Esophagus squamous epithelium (tissue), 5 donors: ENCODE measurements around the gene RARB. TPM values are rescaled to one million over a fixed set of nuclear protein-coding genes. Genes with fewer than 3 reads are reported as not detected.

Source experiments
- DNase-seq: peaks from one replicate; lab custom pipeline; 2025; lab: John Stamatoyannopoulos, UW
- H3K27ac ChIP-seq, 4 donors: fragments of 200-600 bp; sonication (generic); one replicate each; pipeline ENCODE4 v1.5.1; 2016 to 2019; ENCODE audit warnings: mild to moderate bottlenecking in 1 of 4
- H3K27me3 ChIP-seq, 4 donors: fragments of 200-600 bp; sonication (generic); 1 replicate in 3 of 4; 2 replicates in 1 of 4; pipeline versions ENCODE4 v1.5.1 to v1.6.0; 2017 to 2021; ENCODE audit warnings: antibody characterized with exemption in 1 of 4
- H3K36me3 ChIP-seq, 3 donors: fragments of 200-600 bp; sonication (generic); one replicate each; pipeline ENCODE4 v1.5.1; 2016 to 2019
- H3K4me1 ChIP-seq, 3 donors: fragments of 200-600 bp; sonication (generic); one replicate each; pipeline ENCODE4 v1.5.1; 2017 to 2019
- H3K4me3 ChIP-seq, 4 donors: fragments of 200-600 bp; sonication (generic); 1 replicate in 3 of 4; 2 replicates in 1 of 4; pipeline ENCODE4 v1.5.1; 2016 to 2019; ENCODE audit warnings: mild to moderate bottlenecking in 2 of 4, moderate library complexity in 1 of 4
- H3K9me3 ChIP-seq, 3 donors: fragments of 200-600 bp; sonication (generic); one replicate each; pipeline ENCODE4 v1.5.1; 2016 to 2019
- CTCF ChIP-seq, 6 experiments: fragments of 450-650 bp in 4 of 6; fragments of 200-600 bp in 2 of 6; sonication (generic) in 2 of 6; IDR thresholded peaks; one replicate each; pipeline ENCODE4 v1.5.1; 2016 to 2019; ENCODE audit warnings: antibody characterized with exemption in 6 of 6, mild to moderate bottlenecking in 4 of 6, moderate library complexity in 4 of 6
- POLR2A ChIP-seq, 4 donors: fragments of 450-650 bp; IDR thresholded peaks; one replicate each; pipeline ENCODE4 v1.6.1; 2017; ENCODE audit warnings: antibody characterized with exemption in 4 of 4, mild to moderate bottlenecking in 4 of 4, moderate library complexity in 3 of 4
- WGBS, 2 donors: methylation state at CpG; one replicate each; pipeline ENCODE4 v1.1.5; 2018; 5-methylcytosine and 5-hydroxymethylcytosine counted together
- intact Hi-C: fragments of 100-400 bp; cut with DNase I; formaldehyde crosslinking; loops from one replicate; pipeline ENCODE4 v1.15.0; 2022
- total RNA-seq, 4 donors: library from RNA; depleted of rRNA; stranded (reverse); fragments of >200 nt; gene quantifications; one replicate each; pipeline ENCODE4 v1.1.0, GENCODE V29; 2016
- donor health status: DM: yes; HTN: yes; CAD: no.

Gene RARB
- total RNA-seq, 4 donors from 2014 or later, result 1.9 to 9.0 (median 3.5) TPM

- Histone ChIP-seq H3K27ac (peak overlapping the region in 1 of 4 donors; percentile 17), H3K36me3 (no peaks in the 10 kb centered on the region), H3K4me1 (peaks cover 0 to 21% (median 11%) of the 10 kb centered on the region in 3 donors), H3K9me3 (peaks cover 0 to under 1% (median 0%) of the 10 kb centered on the region in 3 donors), H3K27me3 (no peaks in the 10 kb centered on the region), H3K4me3 (no peak overlapping the region)
- intact Hi-C loops, result no loop called here
- DNase-seq, result no peak
- 63 to 74% methylated on average over 3 of the region's 3 CpGs for WGBS, 2 donors
- TF ChIP-seq CTCF (IDR thresholded peaks at IDR 0.05) (no peak), POLR2A (IDR thresholded peaks at IDR 0.05) (no peak)
These were observed 99.3 kb downstream of the RARB start for GRCh38 chr3:25527336-25527735.

DNA sequence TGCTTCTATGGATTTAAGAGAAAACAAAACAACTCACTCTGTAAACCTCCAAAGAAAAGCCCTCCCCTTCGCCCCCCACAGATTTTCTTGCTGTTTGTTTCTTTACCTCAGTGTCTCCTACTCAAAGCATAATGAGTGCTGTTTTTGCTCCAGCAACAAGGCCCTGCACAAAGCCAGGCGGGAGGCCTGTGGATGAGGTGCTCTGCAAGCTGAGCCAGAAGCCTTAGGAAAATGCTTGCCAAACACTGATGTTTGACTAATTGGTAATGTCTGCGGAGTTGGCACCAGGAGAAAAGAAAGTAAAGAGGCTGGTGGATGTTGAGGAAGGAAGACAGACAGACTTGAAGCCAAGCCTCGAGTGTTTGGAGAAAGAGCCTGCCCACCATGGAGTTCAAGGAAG lies 99.7 kb downstream of the RARB start:
- DNase-seq, result no peak
- Histone ChIP-seq H3K27ac (peak overlapping the region in 1 of 4 donors; percentile 17), H3K4me3 (no peak overlapping the region), H3K27me3 (no peaks in the 10 kb centered on the region), H3K9me3 (peaks cover 0 to 5% (median 0%) of the 10 kb centered on the region in 3 donors), H3K36me3 (no peaks in the 10 kb centered on the region), H3K4me1 (peaks cover 0 to 21% (median 11%) of the 10 kb centered on the region in 3 donors)
- 16 to 28% methylated on average over 4 of the region's 4 CpGs for WGBS, 2 donors
- TF ChIP-seq POLR2A (IDR thresholded peaks at IDR 0.05), result no peak
- TF ChIP-seq CTCF (IDR thresholded peaks at IDR 0.05), result no peak
- intact Hi-C loops, result no loop called here

- H3K9me3 ChIP-seq, result peaks cover 0 to 6% (median 0%) of the 10 kb centered on the region in 3 donors
- intact Hi-C loops, result no loop called here
- TF ChIP-seq CTCF (IDR thresholded peaks at IDR 0.05) (no peak), POLR2A (IDR thresholded peaks at IDR 0.05) (no peak)
These were observed 103.9 kb downstream of the RARB start for GRCh38 chr3:25531971-25532370.

GRCh38 chr3:25532431-25533162 lies 104.5 kb downstream of the RARB start:
- Histone ChIP-seq H3K27ac (no peak overlapping the region), H3K27me3 (no peaks in the 10 kb centered on the region), H3K36me3 (no peaks in the 10 kb centered on the region), H3K4me1 (peaks cover 0 to 13% (median 6%) of the 10 kb centered on the region in 3 donors), H3K9me3 (peaks cover 0 to 6% (median 0%) of the 10 kb centered on the region in 3 donors), H3K4me3 (no peak overlapping the region)
- intact Hi-C loops, result no loop called here
- TF ChIP-seq POLR2A (IDR thresholded peaks at IDR 0.05) (no peak), CTCF (IDR thresholded peaks at IDR 0.05) (peak in 4 of 6 experiments; percentile 8 to 69 (median 34))
- 81 to 91% methylated on average over 3 of the region's 3 CpGs for WGBS, 2 donors
- no peak for DNase-seq

More at GRCh38 chr3:25531971-25532370, 103.9 kb downstream of the RARB start:
- Histone ChIP-seq H3K27me3 (no peaks in the 10 kb centered on the region), H3K36me3 (no peaks in the 10 kb centered on the region), H3K4me1 (peaks cover 0 to 19% (median 6%) of the 10 kb centered on the region in 3 donors), H3K4me3 (no peak overlapping the region), H3K27ac (no peak overlapping the region)
- DNase-seq, result no peak

GRCh38 chr3:25533399-25533798 lies 105.3 kb downstream of the RARB start:
- Histone ChIP-seq H3K36me3 (no peaks in the 10 kb centered on the region), H3K27me3 (no peaks in the 10 kb centered on the region), H3K27ac (no peak overlapping the region), H3K9me3 (peaks cover 0 to 6% (median 0%) of the 10 kb centered on the region in 3 donors), H3K4me1 (peaks cover 0 to 9% (median 0%) of the 10 kb centered on the region in 3 donors), H3K4me3 (no peak overlapping the region)
- WGBS, 2 donors, result 51 to 60% methylated on average over 2 of the region's 2 CpGs
- DNase-seq, result no peak
- TF ChIP-seq POLR2A (IDR thresholded peaks at IDR 0.05) (no peak), CTCF (IDR thresholded peaks at IDR 0.05) (no peak)
- intact Hi-C loops, result no loop called here
